Activated CD4-positive, alpha-beta T cell treated with anti-CD3 and anti-CD28 coated beads, Interleukin-2, amount 50 U/mL, for 1 hour (primary cell): ENCODE results near the gene IQCE.

Experiments used
- DNase-seq: peaks from one replicate; pipeline ENCODE4 v3.0.0-alpha.2; 2020

IQCE gene

GRCh38 chr7:2637066-2637471 lies 78.3 kb downstream of the IQCE start:
- no peak for DNase-seq

GRCh38 chr7:2637505-2638223 lies 78.9 kb downstream of the IQCE start:
- DNase-seq, result no peak

- no peak for DNase-seq
These were observed 79.6 kb downstream of the IQCE start for GRCh38 chr7:2638224-2638991.

- no peak for DNase-seq
These were observed 80.5 kb downstream of the IQCE start for GRCh38 chr7:2639181-2639681.

- DNase-seq, result no peak
These were observed 81.1 kb downstream of the IQCE start for GRCh38 chr7:2639695-2640481.

- no peak for DNase-seq
These were observed 81.7 kb downstream of the IQCE start for GRCh38 chr7:2640482-2640830.

- DNase-seq, result no peak
These were observed 82.1 kb downstream of the IQCE start for GRCh38 chr7:2640846-2641316.

GRCh38 chr7:2641406-2642393 lies 82.9 kb downstream of the IQCE start:
- DNase-seq, result no peak

GRCh38 chr7:2643386-2644219 lies 84.8 kb downstream of the IQCE start:
- DNase-seq, result no peak

GRCh38 chr7:2644220-2644561 lies 85.4 kb downstream of the IQCE start:
- DNase-seq, result no peak

GRCh38 chr7:2644562-2645273 lies 85.9 kb downstream of the IQCE start:
- DNase-seq, result no peak

GRCh38 chr7:2645274-2645868 lies 86.6 kb downstream of the IQCE start:
- DNase-seq, result no peak

GRCh38 chr7:2646336-2646679 lies 87.5 kb downstream of the IQCE start:
- no peak for DNase-seq

- DNase-seq, result no peak
These were observed 88.1 kb downstream of the IQCE start for GRCh38 chr7:2646680-2647571.

- DNase-seq, result no peak
These were observed 88.9 kb downstream of the IQCE start for GRCh38 chr7:2647594-2648172.

GRCh38 chr7:2649139-2649838 lies 90.5 kb downstream of the IQCE start:
- DNase-seq, result no peak

- DNase-seq, result no peak
These were observed 91.2 kb downstream of the IQCE start for GRCh38 chr7:2649991-2650390.

- DNase-seq, result no peak
These were observed 91.7 kb downstream of the IQCE start for GRCh38 chr7:2650451-2650850.
